ENCODE measurements around the gene CEL.

GRCh38 chr9:133059623-133060022 lies 2.2 kb upstream of the CEL start:
- TF ChIP-seq CTCF (IDR thresholded peaks at IDR 0.05; ENCODE audit: insufficient read depth, low read length) (no peak), POLR2AphosphoS5 (IDR thresholded peaks at IDR 0.05; ENCODE audit: low read depth) (no peak; the same call in 1 of the 2 replicates), SPI1 (IDR thresholded peaks at IDR 0.05; ENCODE audit: borderline replicate concordance, low read depth) (no peak)

Measured in HL-60 (cell line).